ENCODE measurements around the gene XYLT2. TPM values are rescaled to one million over a fixed set of nuclear protein-coding genes. Genes with fewer than 3 reads are reported as not detected.

XYLT2 gene
- total RNA-seq, 2 donors from 2014 or later = 15.6 to 28.5 TPM

- peaks cover 6% of the 10 kb centered on the region for H3K36me3 ChIP-seq
- no peak for TF ChIP-seq CTCF (IDR thresholded peaks at IDR 0.05)
- H3K4me3 ChIP-seq = no peak overlapping the region
- DNase-seq = no peak
- H3K9me3 ChIP-seq = no peaks in the 10 kb centered on the region
- peaks cover 2% of the 10 kb centered on the region for H3K4me1 ChIP-seq
- H3K9ac ChIP-seq (ENCODE audit: low read depth in 2 of 2, low read length in 2 of 2) = no peak overlapping the region
- no peaks in the 10 kb centered on the region for H3K27me3 ChIP-seq
- intact Hi-C loops (cut with DNase I) = no loop called here
- H3K27ac ChIP-seq = no peak overlapping the region
These were observed 6.3 kb downstream of the XYLT2 start for GRCh38 chr17:50352072-50352692.

GRCh38 chr17:50352693-50353599 lies 7.0 kb downstream of the XYLT2 start:
- no peak overlapping the region for H3K9ac ChIP-seq (ENCODE audit: low read depth in 2 of 2, low read length in 2 of 2)
- no peaks in the 10 kb centered on the region for H3K9me3 ChIP-seq
- no peak overlapping the region for H3K4me3 ChIP-seq
- H3K27me3 ChIP-seq = no peaks in the 10 kb centered on the region
- H3K27ac ChIP-seq = no peak overlapping the region
- intact Hi-C loops (cut with DNase I) = no loop called here
- H3K4me1 ChIP-seq = no peaks in the 10 kb centered on the region
- no peak for DNase-seq
- TF ChIP-seq CTCF (IDR thresholded peaks at IDR 0.05) = no peak
- H3K36me3 ChIP-seq = peaks cover 7% of the 10 kb centered on the region

GRCh38 chr17:50353600-50354195 lies 7.8 kb downstream of the XYLT2 start:
- Histone ChIP-seq H3K27ac (no peak overlapping the region), H3K4me3 (no peak overlapping the region), H3K9me3 (no peaks in the 10 kb centered on the region), H3K27me3 (no peaks in the 10 kb centered on the region), H3K36me3 (peaks cover 7% of the 10 kb centered on the region), H3K9ac (ENCODE audit: low read depth in 2 of 2, low read length in 2 of 2) (no peak overlapping the region), H3K4me1 (no peaks in the 10 kb centered on the region)
- TF ChIP-seq CTCF (IDR thresholded peaks at IDR 0.05) = no peak
- intact Hi-C loops (cut with DNase I) = no loop called here
- DNase-seq = no peak

GRCh38 chr17:50354198-50354597 lies 8.3 kb downstream of the XYLT2 start:
- no peak overlapping the region for H3K4me3 ChIP-seq
- peaks cover 7% of the 10 kb centered on the region for H3K36me3 ChIP-seq
- no peaks in the 10 kb centered on the region for H3K9me3 ChIP-seq
- H3K9ac ChIP-seq (ENCODE audit: low read depth in 2 of 2, low read length in 2 of 2) = no peak overlapping the region
- no peak for DNase-seq
- intact Hi-C loops (cut with DNase I) = no loop called here
- H3K4me1 ChIP-seq = no peaks in the 10 kb centered on the region
- no peak for TF ChIP-seq CTCF (IDR thresholded peaks at IDR 0.05)
- H3K27ac ChIP-seq = no peak overlapping the region
- H3K27me3 ChIP-seq = no peaks in the 10 kb centered on the region

GRCh38 chr17:50354776-50355175 lies 8.8 kb downstream of the XYLT2 start:
- H3K9ac ChIP-seq (ENCODE audit: low read depth in 2 of 2, low read length in 2 of 2) = no peak overlapping the region
- H3K27me3 ChIP-seq = no peaks in the 10 kb centered on the region
- peaks cover 7% of the 10 kb centered on the region for H3K36me3 ChIP-seq
- intact Hi-C loops (cut with DNase I) = no loop called here
- no peaks in the 10 kb centered on the region for H3K4me1 ChIP-seq
- H3K9me3 ChIP-seq = no peaks in the 10 kb centered on the region
- no peak for DNase-seq
- no peak for TF ChIP-seq CTCF (IDR thresholded peaks at IDR 0.05)
- no peak overlapping the region for H3K4me3 ChIP-seq
- H3K27ac ChIP-seq = no peak overlapping the region
